Fibroblast of the aortic adventitia (primary cell): Measurements from ENCODE around the gene IL19. TPM values are rescaled to one million over a fixed set of nuclear protein-coding genes. Genes with fewer than 3 reads are reported as not detected.

Experiments used
- DNase-seq: peaks from one replicate; pipeline ENCODE4 v3.0.0-alpha.2; 2010; ENCODE audit warnings: low read depth
- H3K4me3 ChIP-seq: 2 replicates; pipeline ENCODE4 v1.5.1; 2011; ENCODE audit warnings: low read depth, mild to moderate bottlenecking, control low read depth, low read length, moderate library complexity
- CTCF ChIP-seq: IDR thresholded peaks from 2 replicates; pipeline ENCODE4 v1.5.1; 2011; ENCODE audit warnings: mild to moderate bottlenecking, low read length, control low read depth, inconsistent platforms; ENCODE audit not compliant: insufficient read depth
- total RNA-seq: library from RNA; depleted of rRNA; stranded (reverse); fragments of >200 nt; gene quantifications from 2 replicates; pipeline ENCODE4 v1.2.3, GENCODE V29; 2012; ENCODE audit warnings: low replicate concordance

The IL19 gene
- total RNA-seq, 1 donor: not detected

- TF ChIP-seq CTCF: no peak
- no peak overlapping the region for H3K4me3 ChIP-seq
- no peak for DNase-seq
Measured at GRCh38 chr1:206727981-206728696, 42.4 kb upstream of the IL19 start.

GRCh38 chr1:206728697-206728987 is 41.9 kb upstream of the IL19 start:
- TF ChIP-seq CTCF: no peak
- H3K4me3 ChIP-seq: no peak overlapping the region
- DNase-seq: no peak

GRCh38 chr1:206729050-206729449 is 41.5 kb upstream of the IL19 start:
- H3K4me3 ChIP-seq: no peak overlapping the region
- no peak for DNase-seq
- TF ChIP-seq CTCF: no peak

GRCh38 chr1:206729507-206729906 is 41.1 kb upstream of the IL19 start:
- TF ChIP-seq CTCF: no peak

GRCh38 chr1:206732508-206732907 is 38.1 kb upstream of the IL19 start:
- TF ChIP-seq CTCF: no peak
- no peak for DNase-seq
- H3K4me3 ChIP-seq: no peak overlapping the region

More at GRCh38 chr1:206729507-206729906, 41.1 kb upstream of the IL19 start:
- no peak overlapping the region for H3K4me3 ChIP-seq
- no peak for DNase-seq

GRCh38 chr1:206732992-206733391 is 37.6 kb upstream of the IL19 start:
- no peak for DNase-seq
- no peak overlapping the region for H3K4me3 ChIP-seq
- TF ChIP-seq CTCF: no peak
